HG02571 (cell line): ENCODE measurements around the gene SRRD.

Experiments used
- ATAC-seq: cut with Tn5 transposase; IDR thresholded peaks from one replicate; pipeline ENCODE4 v1.9.1; 2021; ENCODE audit warnings: mild to moderate bottlenecking, moderate library complexity; ENCODE audit not compliant: unreplicated experiment

SRRD gene

DNA sequence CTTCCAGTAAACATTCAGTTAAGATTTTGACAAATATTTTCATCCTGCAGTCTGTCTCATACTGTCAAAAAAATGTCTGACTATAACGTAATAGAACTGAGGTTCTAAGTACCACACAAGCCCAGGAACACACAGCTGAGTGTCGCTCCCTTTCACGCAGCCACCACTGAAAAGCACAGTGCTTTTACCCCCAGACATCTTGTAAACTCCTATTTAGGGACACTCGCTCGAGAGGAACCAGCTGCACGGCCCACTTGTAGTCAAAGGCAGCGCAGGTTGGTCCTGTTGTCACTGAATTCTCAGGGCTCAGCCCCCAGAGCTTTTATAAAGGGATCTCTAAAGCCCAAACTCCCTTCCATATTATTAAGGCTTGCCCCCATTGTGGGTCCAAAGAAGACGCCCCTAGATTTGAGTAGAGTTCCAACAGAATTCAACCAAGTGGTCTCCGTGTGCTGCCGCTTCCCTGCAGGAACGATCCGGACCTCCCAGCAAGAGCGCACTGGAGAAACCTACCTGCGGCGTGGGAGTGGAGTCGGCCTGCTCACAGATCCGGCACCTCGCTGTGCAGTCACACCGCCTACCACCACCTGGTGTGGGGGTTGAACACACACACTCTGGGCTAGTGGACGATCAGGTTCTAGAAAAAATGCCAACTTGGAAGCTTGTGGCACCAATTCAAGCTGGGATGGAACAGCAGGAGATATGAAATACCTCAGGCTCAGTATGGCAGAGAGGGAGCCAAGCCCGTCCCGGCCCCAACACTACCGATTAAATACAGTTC is 31.3 kb upstream of the SRRD start:
- ATAC-seq, result no peak

DNA sequence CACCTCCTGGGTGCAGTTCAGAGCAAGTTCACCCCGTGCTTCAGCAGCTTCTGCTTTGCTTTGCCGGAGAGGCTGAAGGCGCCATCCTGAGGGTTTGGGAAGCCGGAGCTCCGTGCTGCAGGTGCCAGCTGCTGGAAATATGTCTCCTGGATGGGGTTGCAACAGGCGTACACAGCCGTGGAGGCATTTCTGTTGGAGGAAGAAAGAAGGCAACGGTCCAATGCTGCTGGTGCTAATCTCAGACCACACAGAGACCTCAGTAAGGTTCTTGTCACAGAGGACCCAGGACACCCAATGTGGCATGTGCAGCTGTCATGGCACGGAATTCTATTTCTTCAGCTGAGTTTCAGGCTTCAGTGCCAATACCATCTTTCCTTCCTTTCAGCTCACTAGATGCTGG is 30.5 kb upstream of the SRRD start:
- no peak for ATAC-seq

DNA sequence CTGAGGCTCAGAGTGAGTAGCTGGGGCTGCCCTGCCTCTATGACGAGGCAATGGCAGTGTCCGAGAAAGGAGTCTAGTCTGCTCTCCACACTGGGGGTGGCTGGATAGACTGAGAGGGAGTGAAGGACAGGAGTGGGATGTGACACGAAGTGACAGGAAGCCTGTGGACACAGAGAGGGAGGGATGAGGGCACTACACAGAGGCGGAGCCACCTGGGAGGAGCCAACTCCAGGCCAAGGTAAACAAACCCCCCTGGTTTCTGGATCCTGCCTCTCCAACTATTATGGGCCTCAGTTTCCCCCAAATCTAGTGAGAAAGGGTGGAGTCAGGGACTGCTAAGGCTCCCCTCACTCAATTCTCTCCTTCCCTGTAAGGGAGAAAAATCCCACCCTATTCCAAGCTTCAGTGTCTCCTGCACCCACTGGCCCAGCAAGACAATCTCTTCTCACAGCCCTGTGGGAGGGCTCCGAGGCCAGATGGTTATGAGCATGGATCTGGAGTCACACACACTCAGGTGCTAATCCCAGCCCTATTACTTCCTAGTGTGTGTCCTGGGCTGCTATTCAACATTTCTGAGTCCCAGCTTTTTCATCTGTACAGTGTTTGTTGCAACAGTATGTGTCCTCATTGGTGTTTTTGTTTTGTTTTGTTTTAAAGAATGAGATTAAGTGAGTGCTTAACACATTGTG is 29.7 kb upstream of the SRRD start:
- no peak for ATAC-seq

DNA sequence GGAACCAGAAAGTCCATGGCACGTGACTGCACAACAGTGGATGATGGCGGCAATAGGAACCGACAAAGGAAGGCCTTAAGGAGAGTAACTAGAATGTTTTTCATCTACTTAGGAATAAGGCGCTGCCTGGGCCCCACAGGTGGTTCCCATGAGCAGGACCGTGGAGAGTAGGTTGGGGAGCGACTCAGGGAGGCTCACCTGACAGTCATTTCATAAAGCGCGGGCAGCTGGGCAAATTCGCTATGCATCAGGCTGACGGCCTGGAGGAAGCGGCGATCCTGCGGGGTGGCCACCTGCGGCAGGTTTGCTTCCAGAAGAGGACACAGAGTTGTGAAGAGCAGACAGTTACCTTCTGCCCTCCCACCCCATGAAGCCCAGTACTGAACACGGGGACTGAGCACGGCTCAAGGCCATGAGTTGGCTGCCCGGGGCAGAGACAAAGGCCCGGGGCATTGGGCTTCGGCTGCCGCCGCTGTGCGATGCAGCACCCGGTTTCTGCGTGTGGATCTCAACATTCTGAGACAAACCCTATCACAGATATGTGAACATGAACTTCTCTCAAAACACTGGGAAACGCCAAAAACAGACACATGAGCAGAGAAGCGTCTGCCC is 25.9 kb upstream of the SRRD start:
- no peak for ATAC-seq

GRCh38 chr22:26460202-26460601 is 23.5 kb upstream of the SRRD start:
- ATAC-seq, result no peak

DNA sequence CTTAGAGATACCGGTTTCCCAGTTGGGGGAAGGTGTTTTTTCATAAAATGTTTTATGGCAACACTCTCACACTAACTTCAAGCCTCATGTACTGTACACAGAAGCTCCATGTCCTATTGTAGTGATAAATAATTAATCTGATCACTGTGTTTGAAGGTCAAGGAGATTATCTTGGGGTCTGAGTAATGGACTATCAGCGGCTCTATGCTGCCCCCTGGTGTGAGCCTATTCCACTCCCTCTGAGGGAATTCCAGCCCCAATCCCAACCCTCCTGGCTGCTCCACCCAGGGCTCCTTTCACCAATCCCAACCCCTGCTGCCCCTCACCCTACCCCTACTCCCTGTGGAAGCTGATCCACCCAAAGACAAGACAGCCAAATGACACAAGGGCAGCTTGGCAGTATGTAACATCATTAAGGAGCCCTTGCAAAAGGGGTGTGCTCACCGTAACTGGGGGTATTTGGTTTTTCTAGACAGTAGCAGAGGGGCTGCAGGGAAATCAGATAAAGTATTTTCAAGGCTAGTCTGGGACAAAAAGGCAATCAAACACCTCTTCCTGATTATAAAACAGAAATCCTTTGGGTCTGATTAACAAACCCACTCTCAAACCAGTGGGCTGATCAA is 22.4 kb upstream of the SRRD start:
- ATAC-seq, result no peak

GRCh38 chr22:26462051-26462450 is 21.6 kb upstream of the SRRD start:
- no peak for ATAC-seq

DNA sequence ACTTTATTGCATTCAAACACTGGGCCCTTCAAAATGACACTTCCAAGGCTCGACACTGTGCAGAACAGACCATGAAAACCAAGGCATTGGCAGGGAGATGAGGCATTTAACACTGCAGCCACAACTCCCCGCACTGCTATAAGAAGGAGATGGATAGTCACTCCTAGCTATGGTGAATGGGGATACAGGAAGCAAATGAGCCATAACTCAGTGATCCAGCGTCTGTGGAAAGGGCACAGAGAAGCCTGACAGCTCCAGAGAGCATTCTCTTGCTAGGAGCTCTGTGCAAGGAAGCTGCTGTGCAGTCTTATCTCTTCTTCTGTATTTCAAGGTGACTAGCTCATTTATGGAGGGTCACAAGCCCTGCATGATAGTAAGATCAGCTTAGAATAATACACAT is 21.0 kb upstream of the SRRD start:
- ATAC-seq, result no peak

- ATAC-seq, result no peak
These were observed 20.5 kb upstream of the SRRD start for GRCh38 chr22:26463101-26463661.

DNA sequence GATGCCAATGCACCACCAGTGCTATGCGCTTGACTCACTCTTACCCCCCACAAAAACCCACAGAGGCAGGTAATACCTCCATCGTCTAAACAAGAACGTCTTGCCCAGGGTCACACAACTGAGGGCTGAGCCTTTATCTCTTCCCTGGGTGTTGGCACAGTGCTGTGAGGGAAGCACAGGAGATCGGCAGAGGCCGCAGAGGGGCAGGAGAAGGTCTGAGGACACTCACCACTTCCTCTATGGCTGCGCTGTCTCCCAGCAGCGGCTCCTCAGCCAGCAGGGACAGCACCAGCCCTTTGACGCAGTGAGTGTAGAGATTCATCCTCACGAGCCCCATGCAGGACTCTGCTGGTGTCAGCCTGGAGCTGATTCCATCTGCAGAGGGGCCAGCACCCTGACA is 20.0 kb upstream of the SRRD start:
- no peak for ATAC-seq

DNA sequence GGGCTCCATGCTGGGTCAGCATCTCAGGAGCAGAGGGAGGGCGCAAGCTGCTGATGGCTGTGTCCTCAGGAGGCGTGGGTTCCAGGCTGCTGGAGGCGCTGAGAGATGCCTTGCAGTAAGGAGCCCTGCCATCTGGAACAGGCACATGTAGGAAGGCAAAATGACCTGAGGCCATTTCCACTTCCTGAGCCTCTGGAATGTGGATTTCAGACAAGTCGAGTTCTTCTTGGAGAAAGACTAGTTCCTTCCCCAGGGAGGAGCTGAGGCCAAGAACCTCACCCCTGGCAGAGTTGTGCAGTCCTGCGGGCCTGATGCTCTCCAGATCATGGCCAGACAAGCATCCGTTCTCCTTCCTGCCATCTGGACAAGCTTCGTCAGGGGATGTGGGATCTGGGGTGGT is 19.4 kb upstream of the SRRD start:
- ATAC-seq, result no peak

DNA sequence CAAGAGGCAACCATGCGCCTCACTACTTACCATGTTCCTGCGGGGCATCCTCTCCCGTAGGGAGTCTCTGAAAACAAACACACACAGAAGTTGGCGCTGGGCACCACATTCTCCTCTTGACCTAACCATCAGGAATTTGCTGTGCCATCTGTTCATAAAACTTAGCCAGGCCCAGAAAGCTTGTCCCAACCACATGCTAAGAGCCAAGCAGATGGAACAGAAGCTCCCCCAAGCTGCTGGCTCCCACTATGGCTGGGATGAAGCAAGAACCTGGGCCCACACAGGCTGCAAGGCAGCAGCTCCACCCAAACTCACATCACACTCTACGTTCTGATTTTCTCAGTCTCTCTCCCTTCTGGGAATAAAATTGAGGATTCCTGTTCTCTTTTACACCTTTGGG is 17.5 kb upstream of the SRRD start:
- ATAC-seq, result no peak

DNA sequence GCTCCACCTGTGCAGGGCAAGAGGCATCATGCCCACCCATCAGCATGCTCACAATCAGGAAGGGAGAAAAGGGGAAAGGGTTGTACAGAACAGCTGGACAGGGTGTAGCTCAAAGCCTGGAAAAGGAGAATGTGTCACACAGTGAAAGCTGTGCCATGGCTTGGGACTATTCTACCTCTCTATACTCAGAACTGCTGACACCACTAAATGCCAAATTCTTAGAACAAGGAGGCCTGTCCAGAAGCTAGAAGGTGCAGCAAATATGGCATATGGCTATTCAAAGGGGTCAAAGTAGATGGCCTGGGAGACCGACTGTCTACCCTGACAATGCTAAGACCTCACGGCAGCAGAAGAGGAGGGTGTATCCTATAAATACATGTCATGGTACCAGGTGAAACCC is 12.9 kb upstream of the SRRD start:
- no peak for ATAC-seq

DNA sequence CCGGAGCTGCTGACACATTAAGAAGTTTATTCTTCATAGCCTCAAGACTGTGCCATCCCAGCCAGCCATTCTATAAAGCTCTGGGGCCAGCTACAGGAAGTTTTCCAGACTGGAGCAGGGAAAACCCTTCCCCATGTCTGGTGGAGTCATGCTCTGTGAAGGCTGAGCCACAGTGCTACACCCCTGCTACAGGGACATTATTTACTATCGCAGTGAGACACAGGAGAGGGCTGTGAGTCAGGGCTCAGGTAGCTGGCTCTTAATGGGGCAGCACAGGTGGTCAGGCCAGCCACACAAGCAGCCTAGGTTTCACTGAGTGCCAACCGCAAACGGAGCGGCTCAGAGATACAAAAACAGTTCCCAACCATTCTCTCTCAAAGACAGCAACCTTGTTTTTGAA is 12.2 kb upstream of the SRRD start:
- no peak for ATAC-seq

DNA sequence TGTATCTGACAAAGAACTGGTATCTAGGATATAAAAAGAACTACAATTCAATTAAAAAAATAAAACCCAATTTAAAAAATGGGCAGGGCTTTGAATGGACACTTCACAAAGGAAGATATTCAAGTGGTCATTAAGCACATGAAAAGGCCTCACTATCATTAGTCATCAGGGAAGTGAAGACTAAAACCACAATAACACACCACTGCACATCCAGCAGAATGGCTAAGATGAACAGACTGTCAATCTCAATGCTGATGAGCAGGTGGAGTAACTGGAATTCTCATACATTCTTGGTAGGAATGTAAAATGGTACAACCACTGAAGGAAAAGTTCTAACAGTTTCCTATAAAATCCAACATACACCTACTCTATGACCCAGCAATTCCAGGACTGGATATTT is 9.0 kb upstream of the SRRD start:
- ATAC-seq, result no peak

- ATAC-seq, result no peak
These were observed 6.9 kb upstream of the SRRD start for GRCh38 chr22:26476705-26477340.

DNA sequence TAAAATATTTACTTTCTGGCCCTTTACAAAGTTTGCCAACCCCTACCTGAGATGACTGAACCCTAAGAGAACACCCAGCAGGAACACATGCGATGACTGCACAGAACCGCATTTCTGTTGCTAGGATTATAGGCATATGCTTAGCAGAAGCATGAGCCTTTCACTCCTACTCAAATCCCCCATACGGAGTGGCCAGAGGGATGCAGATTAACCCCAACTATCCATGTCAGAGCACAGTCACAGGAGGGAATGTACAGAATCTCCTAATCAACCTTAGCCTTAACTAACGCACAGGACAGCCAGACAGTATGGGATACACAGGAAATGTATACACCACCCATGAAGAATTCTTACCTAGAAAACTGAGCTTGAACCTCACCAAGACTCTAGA is 6.3 kb upstream of the SRRD start:
- ATAC-seq, result no peak

GRCh38 chr22:26479043-26479791 is 4.5 kb upstream of the SRRD start:
- ATAC-seq, result no peak

DNA sequence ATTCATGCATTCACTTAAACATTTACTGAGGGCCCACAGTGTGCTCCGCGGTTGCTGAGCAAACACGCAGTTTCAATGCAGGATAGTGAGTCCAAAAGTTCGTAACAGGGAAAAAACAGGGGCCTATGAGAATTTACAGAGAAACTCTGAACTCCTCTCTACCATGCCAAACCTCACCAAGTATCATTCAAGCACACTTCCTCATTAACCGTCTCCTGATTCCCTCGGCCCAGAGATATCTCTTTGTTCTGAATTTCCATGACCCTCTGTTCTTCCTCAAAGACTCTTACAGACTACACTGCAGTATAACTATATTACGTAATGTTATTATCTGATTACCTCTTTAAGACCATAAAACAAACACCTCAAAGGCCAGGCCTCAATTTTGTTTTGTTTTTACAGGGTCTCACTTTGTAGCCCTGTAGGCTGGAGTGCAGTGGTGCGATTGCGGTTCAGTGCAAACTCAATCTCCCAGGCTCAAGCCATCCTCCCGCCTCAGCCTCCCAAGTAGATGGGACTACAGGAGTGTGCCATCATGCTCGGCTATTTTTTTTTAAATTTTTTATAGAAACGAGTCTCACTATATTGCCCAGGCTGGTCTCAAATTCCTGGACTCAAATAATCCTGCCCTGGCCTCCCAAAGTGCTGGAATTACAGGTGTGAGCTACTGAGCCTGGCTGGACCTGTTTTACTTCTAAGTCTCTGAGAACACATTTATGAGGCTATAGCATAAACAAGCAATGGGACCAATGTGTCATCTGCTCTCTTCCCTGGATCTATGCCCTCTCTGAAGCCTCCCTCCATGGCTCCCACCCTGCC is 3.7 kb upstream of the SRRD start:
- ATAC-seq, result no peak

DNA sequence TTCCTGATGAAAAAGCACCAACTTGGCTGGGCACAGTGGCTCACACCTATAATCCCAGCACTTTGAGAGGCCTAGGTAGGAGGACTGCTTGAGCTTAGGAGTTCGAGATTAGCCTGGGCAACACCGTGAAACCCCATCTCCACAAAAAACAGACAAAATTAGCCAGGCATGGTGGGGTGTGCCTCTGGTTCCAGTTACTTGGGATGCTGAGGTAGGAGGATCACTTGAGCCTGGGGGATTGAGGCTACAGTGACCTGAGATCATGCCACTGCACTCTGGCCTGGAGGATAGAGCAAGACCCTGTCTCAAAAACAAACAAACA is 3.1 kb upstream of the SRRD start:
- ATAC-seq, result no peak
